Hair follicle dermal papilla cell (primary cell): ENCODE data around the gene HEXIM1. TPM values are rescaled to one million over a fixed set of nuclear protein-coding genes. Genes with fewer than 3 reads are reported as not detected.

Experiments
- small RNA-seq: library from RNA; depleted of rRNA; stranded (forward); fragments of <200 nt; gene quantifications from one replicate; pipeline ENCODE3, GENCODE V24; 2012
- total RNA-seq: library from RNA; depleted of rRNA; stranded (reverse); fragments of >200 nt; gene quantifications from 2 replicates; pipeline ENCODE4 v1.2.3, GENCODE V29; 2012

Gene HEXIM1
- 16.9 and 17.6 TPM in 2 replicates for total RNA-seq

DNA sequence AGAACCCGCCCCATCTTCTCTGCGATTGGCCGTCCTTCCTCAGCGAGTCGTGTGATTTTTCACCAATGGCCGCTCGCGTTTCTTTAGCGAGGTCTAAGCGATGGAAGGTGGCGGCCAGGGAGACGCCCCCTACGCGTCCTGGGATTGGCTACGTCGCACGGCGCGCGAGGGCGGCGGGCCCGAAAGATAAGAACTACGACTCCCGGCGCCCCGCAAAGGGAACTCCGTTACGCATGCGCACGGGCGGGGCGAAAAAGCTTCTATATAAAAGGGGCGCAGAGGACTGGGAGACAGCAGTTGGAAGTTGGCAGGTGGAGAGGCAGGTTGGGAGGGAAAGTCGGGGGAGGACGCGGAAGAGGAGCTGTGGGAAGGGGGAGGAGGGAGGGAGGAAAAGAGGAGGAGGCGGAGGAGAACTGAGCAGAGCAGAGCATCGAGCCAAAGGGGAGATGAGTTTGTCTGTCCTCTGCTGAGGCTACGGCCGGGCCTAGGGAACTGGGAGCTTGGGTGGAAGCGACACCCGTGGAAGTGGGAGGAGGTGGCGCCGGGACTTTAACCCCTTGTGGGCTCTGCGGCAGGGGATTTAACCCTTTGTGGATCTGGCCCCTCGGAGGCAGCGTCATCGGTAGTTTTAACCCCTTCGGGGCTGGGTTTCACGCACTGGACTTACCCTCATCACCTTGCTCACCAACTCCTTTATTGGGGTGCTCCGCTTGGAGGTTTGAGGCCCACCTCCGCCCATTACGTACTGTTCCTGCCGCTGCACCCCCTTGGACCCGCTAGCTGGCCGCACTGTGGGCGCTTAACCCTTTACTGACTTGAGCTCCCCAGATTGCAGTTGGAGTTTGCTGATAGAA lies at the start of gene HEXIM1:
TSS of gene HEXIM1 (plus strand) at position 293 of the 854 bp plus-strand sequence. CDS start 716 bp downstream, outside the sequence.

DNA sequence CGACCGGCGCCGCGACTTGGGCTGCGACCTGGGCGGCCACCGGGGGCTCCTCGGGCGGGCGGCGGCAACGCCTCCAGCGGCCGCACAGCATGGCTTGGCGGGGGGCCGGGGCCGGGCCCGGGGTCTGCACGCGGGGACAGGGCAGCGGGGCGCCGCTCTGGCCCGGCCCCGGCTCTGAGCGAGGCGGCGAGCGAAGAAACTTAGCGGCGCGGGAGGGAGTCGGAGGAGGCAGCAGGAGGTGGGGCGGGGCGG lies 16.0 kb upstream of the HEXIM1 start, which contains the start of gene PLCD3:
TSS of gene PLCD3 (minus strand) at position 196 of the 252 bp plus-strand sequence. CDS start at position 91, 105 bp downstream.

GRCh38 chr17:45135192-45135977 lies 12.9 kb upstream of the HEXIM1 start, which contains the start of gene ACBD4:
ACBD4 (plus strand) TSS chr17:45135687; CDS start chr17:45136145, 458 bp downstream.

DNA sequence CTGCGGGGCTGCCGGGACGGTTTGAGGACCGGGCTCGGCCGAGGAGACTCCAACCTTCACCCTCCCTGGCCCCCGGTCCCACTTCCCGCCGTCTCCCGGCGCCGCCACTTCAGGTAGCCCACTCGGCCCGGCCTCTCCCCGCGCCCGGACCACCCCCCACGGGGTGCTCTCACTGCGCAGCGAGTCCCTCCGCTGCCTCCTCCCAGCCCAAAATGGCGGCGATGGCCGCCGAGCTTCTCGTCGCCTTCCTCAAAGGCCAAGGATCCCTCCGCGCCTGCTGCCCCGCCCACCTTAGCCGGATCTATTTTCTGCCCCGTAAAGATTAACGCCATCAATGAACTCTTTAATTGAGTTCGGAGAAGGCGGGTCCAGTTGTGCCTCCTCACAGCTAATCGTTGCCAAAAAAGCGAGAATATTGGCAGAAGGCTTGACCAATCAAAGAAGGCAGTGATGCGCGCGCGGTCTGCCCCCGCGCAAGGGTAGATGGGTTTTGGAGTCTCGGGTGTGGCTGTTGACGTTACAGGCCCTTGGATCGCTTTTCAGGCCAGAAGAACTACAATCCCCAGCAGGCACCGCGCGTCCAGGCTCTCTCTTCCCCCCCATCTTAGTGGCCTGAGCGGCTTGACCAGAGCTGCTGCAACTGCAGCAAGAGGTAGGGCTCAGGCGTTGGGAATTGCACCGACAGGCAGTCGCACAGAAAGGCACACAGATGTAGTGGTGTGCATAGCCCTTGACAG lies 13.2 kb downstream of the HEXIM1 start, which contains the start of gene HEXIM2:
TSS of gene HEXIM2 (plus strand) at position 588 of the 737 bp plus-strand sequence. CDS start 919 bp downstream, outside the sequence.

Small RNAs within 50 kb of the gene (small RNA-seq; reads per million reads assigned to genes)
- gene MIR6784 = not detected

Other genes with a start within 250 kb of the HEXIM1 start
- 92.7 and 107 TPM in 2 replicates for gene EFTUD2, start 249.0 kb upstream of the HEXIM1 start, total RNA-seq
- gene GFAP, start 233.0 kb upstream of the HEXIM1 start, total RNA-seq = 1.2 and 2.1 TPM in 2 replicates
- gene KIF18B, start 200.7 kb upstream of the HEXIM1 start, total RNA-seq = 0.49 and 0.81 TPM in 2 replicates
- 0.49 and 0.65 TPM in 2 replicates for gene C1QL1, start 180.2 kb upstream of the HEXIM1 start, total RNA-seq
- 52.4 and 56.2 TPM in 2 replicates for gene DCAKD, start 96.8 kb upstream of the HEXIM1 start, total RNA-seq
- gene NMT1, start 87.2 kb upstream of the HEXIM1 start, total RNA-seq = 82.4 and 90.6 TPM in 2 replicates
- gene PLCD3, start 16.0 kb upstream of the HEXIM1 start, total RNA-seq = 29.4 and 97.3 TPM in 2 replicates
- 9.1 and 9.9 TPM in 2 replicates for gene ACBD4, start 12.8 kb upstream of the HEXIM1 start, total RNA-seq
- 6.0 and 7.3 TPM in 2 replicates for gene HEXIM2, start 13.4 kb downstream of the HEXIM1 start, total RNA-seq
- gene FMNL1, start 73.4 kb downstream of the HEXIM1 start, total RNA-seq = 14.8 and 22.0 TPM in 2 replicates
- not detected in 2 replicates for gene SPATA32, start 113.6 kb downstream of the HEXIM1 start, total RNA-seq
- 10.8 and 11.0 TPM in 2 replicates for gene MAP3K14, start 168.5 kb downstream of the HEXIM1 start, total RNA-seq